Endometrial microvascular endothelial cells (primary cell): ENCODE data around the gene SNTB2. TPM values are rescaled to one million over a fixed set of nuclear protein-coding genes. Genes with fewer than 3 reads are reported as not detected.

ENCODE experiments used
- in situ Hi-C: cut with HindIII; loops from 2 replicates; pipeline ENCODE4 v1.10.0; 2017; ENCODE audit warnings: low sequenced_read_pairs, low pct_unique_long_range_greater_than_20kb; ENCODE audit errors: inconsistent ontology term
- total RNA-seq: library from RNA; depleted of rRNA; stranded (reverse); fragments of >200 nt; gene quantifications from one replicate; pipeline ENCODE4 v1.2.3, GENCODE V29; 2015; ENCODE audit errors: inconsistent ontology term

The SNTB2 gene
- total RNA-seq, 1 donor from 2014 or later, result 45.9 TPM

GRCh38 chr16:69310653-69311532 lies 123.9 kb downstream of the SNTB2 start, which contains the start of gene VPS4A:
Gene VPS4A (plus strand): TSS chr16:69311350. CDS start chr16:69311512, 162 bp downstream.
- in situ Hi-C loops, result no loop called here

- in situ Hi-C loops, result no loop called here
Measured at GRCh38 chr16:69311533-69312387, 124.8 kb downstream of the SNTB2 start.

- in situ Hi-C loops, result no loop called here
Measured at GRCh38 chr16:69313469-69313868, 126.5 kb downstream of the SNTB2 start.

GRCh38 chr16:69314534-69314933 lies 127.6 kb downstream of the SNTB2 start:
- in situ Hi-C loops, result no loop called here

GRCh38 chr16:69315486-69316311 lies 128.7 kb downstream of the SNTB2 start:
- in situ Hi-C loops, result no loop called here

GRCh38 chr16:69316595-69317034 lies 129.7 kb downstream of the SNTB2 start:
- in situ Hi-C loops, result no loop called here

GRCh38 chr16:69318177-69318910 lies 131.4 kb downstream of the SNTB2 start:
- in situ Hi-C loops, result no loop called here

- in situ Hi-C loops, result no loop called here
Measured at GRCh38 chr16:69318911-69319289, 131.9 kb downstream of the SNTB2 start.

GRCh38 chr16:69319381-69319780 lies 132.4 kb downstream of the SNTB2 start:
- in situ Hi-C loops, result no loop called here

GRCh38 chr16:69319826-69320739 lies 133.1 kb downstream of the SNTB2 start:
- in situ Hi-C loops, result no loop called here

GRCh38 chr16:69320740-69321073 lies 133.7 kb downstream of the SNTB2 start:
- in situ Hi-C loops, result no loop called here

- in situ Hi-C loops, result no loop called here
Measured at GRCh38 chr16:69321080-69321479, 134.1 kb downstream of the SNTB2 start.

GRCh38 chr16:69322343-69322742 lies 135.4 kb downstream of the SNTB2 start:
- in situ Hi-C loops, result no loop called here

- in situ Hi-C loops, result no loop called here
Measured at GRCh38 chr16:69323415-69323814, 136.5 kb downstream of the SNTB2 start.

GRCh38 chr16:69324013-69324531 lies 137.1 kb downstream of the SNTB2 start:
- in situ Hi-C loops, result no loop called here

GRCh38 chr16:69324585-69325253 lies 137.8 kb downstream of the SNTB2 start:
- in situ Hi-C loops, result no loop called here

- in situ Hi-C loops, result no loop called here
Measured at GRCh38 chr16:69325784-69326171, 138.8 kb downstream of the SNTB2 start.
